Breast epithelium (tissue), 4 donors: ENCODE measurements around the gene TST. TPM values are rescaled to one million over a fixed set of nuclear protein-coding genes. Genes with fewer than 3 reads are reported as not detected.

Experiments
- DNase-seq, 2 donors: peaks; one replicate each; pipeline ENCODE4 v3.0.0-alpha.2; 2019; ENCODE audit warnings: low spot score in 2 of 2
- H3K27ac ChIP-seq, 2 donors: fragments of 200-600 bp; sonication (generic) in 1 of 2; one replicate each; pipeline ENCODE4 v1.5.1; 2016 to 2019; ENCODE audit warnings: mild to moderate bottlenecking in 1 of 2
- H3K27me3 ChIP-seq, 2 donors: fragments of 200-600 bp; sonication (generic) in 1 of 2; one replicate each; pipeline versions ENCODE4 v1.5.1 to v1.6.0; 2017 to 2019; ENCODE audit warnings: control low read depth in 1 of 2, mild to moderate bottlenecking in 1 of 2
- H3K36me3 ChIP-seq: fragments of 200-600 bp; one replicate; pipeline ENCODE4 v1.5.1; 2019
- H3K4me1 ChIP-seq, 2 donors: fragments of 200-600 bp; sonication (generic); one replicate each; pipeline ENCODE4 v1.5.1; 2016 to 2019; ENCODE audit warnings: control low read depth in 1 of 2
- H3K4me3 ChIP-seq, 3 donors: fragments of 200-600 bp; sonication (generic); 1 replicate in 2 of 3; 2 replicates in 1 of 3; pipeline ENCODE4 v1.5.1; 2016 to 2019; ENCODE audit warnings: mild to moderate bottlenecking in 3 of 3, moderate library complexity in 2 of 3
- H3K9me3 ChIP-seq, 2 donors: fragments of 200-600 bp; sonication (generic) in 1 of 2; one replicate each; pipeline ENCODE4 v1.5.1; 2016 to 2019; ENCODE audit warnings: control low read depth in 1 of 2
- CTCF ChIP-seq, 3 donors: fragments of 450-650 bp; IDR thresholded peaks; one replicate each; pipeline ENCODE4 v1.5.1; 2016 to 2017; ENCODE audit warnings: antibody characterized with exemption in 3 of 3, mild to moderate bottlenecking in 3 of 3, moderate library complexity in 3 of 3
- POLR2A ChIP-seq: fragments of 450-650 bp; IDR thresholded peaks from one replicate; pipeline ENCODE4 v1.6.1; 2016; ENCODE audit warnings: antibody characterized with exemption, mild to moderate bottlenecking, moderate library complexity
- POLR2AphosphoS5 ChIP-seq, 3 donors: sonication (generic); formaldehyde crosslinking; IDR thresholded peaks; one replicate each; pipeline ENCODE4 v1.6.1; 2017; ENCODE audit warnings: antibody characterized with exemption in 3 of 3
- intact Hi-C: fragments of 100-400 bp; cut with DNase I; formaldehyde crosslinking; loops from one replicate; pipeline ENCODE4 v1.15.1; 2023; ENCODE audit warnings: low total_unique reads
- total RNA-seq, 3 donors: library from RNA; depleted of rRNA; stranded (reverse); fragments of >200 nt; gene quantifications; one replicate each; pipeline ENCODE4 v1.1.0, GENCODE V29; 2016

TST gene
- total RNA-seq, 3 donors from 2014 or later: 51.1 to 68.0 (median 60.2) TPM

GRCh38 chr22:36961626-36962025 lies 57.6 kb downstream of the TST start:
- H3K4me3 ChIP-seq: no peak overlapping the region
- peaks cover 0 to 5% of the 10 kb centered on the region in 2 donors for H3K27me3 ChIP-seq
- H3K9me3 ChIP-seq: peaks cover 0 to 3% of the 10 kb centered on the region in 2 donors
- H3K4me1 ChIP-seq: no peaks in the 10 kb centered on the region
- no peak overlapping the region for H3K27ac ChIP-seq
- DNase-seq: no peak
- no peaks in the 10 kb centered on the region for H3K36me3 ChIP-seq
- TF ChIP-seq POLR2AphosphoS5 (IDR thresholded peaks at IDR 0.05) (no peak), POLR2A (no peak), CTCF (IDR thresholded peaks at IDR 0.05) (no peak)
- intact Hi-C loops: no loop called here

Other genes with a start within 250 kb of the TST start
- 10 to 100 TPM; 19.0 to 23.7 (median 20.6) TPM for gene IFT27, start 243.3 kb downstream of the TST start, total RNA-seq
- gene PVALB, start 202.4 kb downstream of the TST start, total RNA-seq: 1 to 10 TPM in 1 of 3 donors, not detected in 2; 1.8 TPM
- gene NCF4, start 158.4 kb downstream of the TST start, total RNA-seq: 10 to 100 TPM; 13.4 to 36.8 (median 14.5) TPM
- 1 to 10 TPM; 3.3 to 8.6 (median 3.8) TPM for gene CSF2RB, start 105.8 kb downstream of the TST start, total RNA-seq
- gene MPST, start 295 bp upstream of the TST start, total RNA-seq: 100 to 1,000 TPM in 2 of 3 donors, 10 to 100 TPM in 1; 72.0 to 175 (median 113) TPM
- 10 to 100 TPM in 2 of 3 donors, 1 to 10 TPM in 1; 8.2 to 17.4 (median 11.1) TPM for gene KCTD17, start 32.3 kb upstream of the TST start, total RNA-seq
- under 1 TPM in 1 of 3 donors, not detected in 2; 0.88 TPM for gene TMPRSS6, start 90.3 kb upstream of the TST start, total RNA-seq
- gene IL2RB, start 130.5 kb upstream of the TST start, total RNA-seq: 1 to 10 TPM in 1 of 3 donors, under 1 TPM in 2; 0.15 to 1.3 (median 0.98) TPM
- gene C1QTNF6, start 168.8 kb upstream of the TST start, total RNA-seq: 1 to 10 TPM; 2.2 to 3.6 (median 3.5) TPM
- gene SSTR3, start 193.0 kb upstream of the TST start, total RNA-seq: not detected
- gene RAC2, start 224.8 kb upstream of the TST start, total RNA-seq: 10 to 100 TPM; 10.5 to 12.0 (median 11.5) TPM